Retinal pigment epithelial cell (primary cell): ENCODE measurements around the gene HINT1.

Experiments used
- DNase-seq: peaks from one replicate; pipeline ENCODE4 v3.0.0-alpha.2; 2010; ENCODE audit warnings: low read depth
- H3K4me3 ChIP-seq: 2 replicates; pipeline ENCODE4 v1.5.1; 2011; ENCODE audit warnings: mild to moderate bottlenecking, low read length, control low read depth, moderate library complexity
- TF ChIP-seq, protein P1 (sequence below): conservative IDR thresholded peaks from 2 replicates; pipeline ENCODE4 v1.5.1; 2011; ENCODE audit warnings: low read depth, low read length, control low read depth, inconsistent platforms

The HINT1 gene

DNA sequence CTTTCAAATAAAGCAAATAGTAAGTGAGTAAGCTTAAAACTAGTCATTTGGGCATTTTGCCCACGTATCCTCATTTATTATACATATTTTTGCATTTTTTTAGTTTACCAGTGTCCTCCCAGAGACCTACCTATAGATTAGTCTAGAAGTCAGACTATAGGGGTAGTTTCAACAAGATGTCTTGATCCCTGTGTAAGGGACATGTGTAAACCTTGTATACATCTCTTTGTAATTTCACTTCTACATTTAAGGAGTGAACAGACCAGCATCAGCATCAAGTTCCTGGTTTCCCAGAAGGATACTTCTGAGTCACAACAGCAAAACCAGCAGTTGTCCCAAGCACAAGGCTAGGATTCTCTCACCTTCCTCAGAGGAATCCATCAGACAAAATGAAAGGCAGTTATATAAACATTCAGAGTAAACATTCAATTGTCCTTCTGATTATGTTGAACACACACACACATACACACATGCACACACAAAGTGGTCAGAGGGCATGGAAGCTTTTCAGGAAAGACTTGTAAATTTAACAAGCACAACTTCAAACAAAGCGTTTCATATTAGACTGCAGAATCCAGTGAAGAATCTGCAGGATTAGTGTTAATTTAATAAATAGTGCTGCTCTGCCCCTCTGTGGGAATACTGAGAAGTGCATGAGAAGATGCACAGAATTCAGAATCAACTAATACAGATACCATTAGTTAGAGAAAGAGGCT, 55.4 kb downstream of the HINT1 start:
- TF ChIP-seq, protein P1, sequence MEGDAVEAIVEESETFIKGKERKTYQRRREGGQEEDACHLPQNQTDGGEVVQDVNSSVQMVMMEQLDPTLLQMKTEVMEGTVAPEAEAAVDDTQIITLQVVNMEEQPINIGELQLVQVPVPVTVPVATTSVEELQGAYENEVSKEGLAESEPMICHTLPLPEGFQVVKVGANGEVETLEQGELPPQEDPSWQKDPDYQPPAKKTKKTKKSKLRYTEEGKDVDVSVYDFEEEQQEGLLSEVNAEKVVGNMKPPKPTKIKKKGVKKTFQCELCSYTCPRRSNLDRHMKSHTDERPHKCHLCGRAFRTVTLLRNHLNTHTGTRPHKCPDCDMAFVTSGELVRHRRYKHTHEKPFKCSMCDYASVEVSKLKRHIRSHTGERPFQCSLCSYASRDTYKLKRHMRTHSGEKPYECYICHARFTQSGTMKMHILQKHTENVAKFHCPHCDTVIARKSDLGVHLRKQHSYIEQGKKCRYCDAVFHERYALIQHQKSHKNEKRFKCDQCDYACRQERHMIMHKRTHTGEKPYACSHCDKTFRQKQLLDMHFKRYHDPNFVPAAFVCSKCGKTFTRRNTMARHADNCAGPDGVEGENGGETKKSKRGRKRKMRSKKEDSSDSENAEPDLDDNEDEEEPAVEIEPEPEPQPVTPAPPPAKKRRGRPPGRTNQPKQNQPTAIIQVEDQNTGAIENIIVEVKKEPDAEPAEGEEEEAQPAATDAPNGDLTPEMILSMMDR: peak; percentile 69
- DNase-seq: peak; percentile 10
- H3K4me3 ChIP-seq: no peak overlapping the region
